IMR-90 (cell line): ENCODE data around the gene OR10G6. TPM values are rescaled to one million over a fixed set of nuclear protein-coding genes. Genes with fewer than 3 reads are reported as not detected.

Experiments used
- ATAC-seq: fragments of 200-7000 bp; cut with Tn5 transposase; 2 replicates; pipeline ENCODE4 v1.9.1; 2020; ENCODE audit warnings: low read depth, mild to moderate bottlenecking, moderate library complexity
- Bru-seq: library from RNA; stranded (reverse); fragments of 400-500 nt; gene quantifications from one replicate; lab custom pipeline; 2021; lab: Mats Ljungman, UMichigan
- BruChase-seq, 2 experiments: library from RNA; stranded (reverse); fragments of 400-500 nt; gene quantifications; one replicate each; lab custom pipeline; 2021; lab: Mats Ljungman, UMichigan
- BruUV-seq: library from RNA; stranded (reverse); fragments of 400-500 nt; replicated peaks from 2 replicates; lab custom pipeline; 2021; lab: Mats Ljungman, UMichigan
- CTCF ChIA-PET: fragments of 300-600 bp; formaldehyde crosslinking; extraction: SDS; loops from one replicate; lab custom pipeline; 2021; ENCODE audit warnings: antibody characterized with exemption; lab: Yijun Ruan, JAX
- POLR2A ChIA-PET: fragments of 300-600 bp; sonication (Branson Sonifier 250); formaldehyde crosslinking; loops from one replicate; lab custom pipeline; 2022; ENCODE audit warnings: antibody characterized with exemption; ENCODE audit not compliant: unreplicated experiment; lab: Charles Lee
- DNase-seq: peaks from one replicate; pipeline ENCODE4 v3.0.0; 2013
- H2AFZ ChIP-seq: replicated peaks from 2 replicates; pipeline ENCODE3; 2013; ENCODE audit warnings: low read length, mild to moderate bottlenecking; ENCODE audit not compliant: poor library complexity
- H2AK5ac ChIP-seq: 2 replicates; pipeline ENCODE4 v1.6.1; 2013; ENCODE audit warnings: low read depth, low read length, inconsistent platforms
- H2AK9ac ChIP-seq: replicated peaks from 2 replicates; pipeline ENCODE3; 2013; ENCODE audit warnings: mild to moderate bottlenecking, low read depth, low read length, moderate library complexity; ENCODE audit not compliant: poor library complexity
- H2BK120ac ChIP-seq: 2 replicates; pipeline ENCODE4 v1.6.1; 2013; ENCODE audit warnings: low read depth, low read length, inconsistent platforms
- H2BK15ac ChIP-seq: 3 replicates; pipeline ENCODE4 v1.6.1; 2013; ENCODE audit warnings: low read depth, low read length, inconsistent platforms
- H2BK20ac ChIP-seq: 2 replicates; pipeline ENCODE4 v1.6.1; 2013; ENCODE audit warnings: low read depth, mild to moderate bottlenecking, inconsistent platforms, low read length, moderate library complexity
- H2BK5ac ChIP-seq: 2 replicates; pipeline ENCODE4 v1.6.1; 2013; ENCODE audit warnings: mild to moderate bottlenecking, low read depth, low read length, inconsistent platforms; ENCODE audit not compliant: poor library complexity, severe bottlenecking
- H3K14ac ChIP-seq: replicated peaks from 2 replicates; pipeline ENCODE4 v1.6.1; 2013; ENCODE audit warnings: low read depth, low read length, inconsistent platforms
- H3K18ac ChIP-seq: 2 replicates; pipeline ENCODE4 v1.6.1; 2013; ENCODE audit warnings: low read depth, low read length, control low read depth
- H3K23ac ChIP-seq: 2 replicates; pipeline ENCODE4 v1.6.1; 2013; ENCODE audit warnings: low read depth, low read length, inconsistent platforms
- H3K27ac ChIP-seq: 2 replicates; pipeline ENCODE4 v1.5.1; 2013; ENCODE audit warnings: mild to moderate bottlenecking, control low read depth, low read length; ENCODE audit not compliant: insufficient read depth
- H3K27me3 ChIP-seq: 2 replicates; pipeline ENCODE4 v1.6.1; 2013; ENCODE audit warnings: low read length; ENCODE audit not compliant: control insufficient read depth, insufficient read depth
- H3K36me3 ChIP-seq: 2 replicates; pipeline ENCODE4 v1.6.1; 2013; ENCODE audit warnings: low read length, mixed read lengths; ENCODE audit not compliant: control insufficient read depth, insufficient read depth
- H3K4ac ChIP-seq: 2 replicates; pipeline ENCODE4 v1.6.1; 2013; ENCODE audit warnings: low read depth, low read length, inconsistent platforms
- H3K4me1 ChIP-seq: 2 replicates; pipeline ENCODE4 v1.6.1; 2013; ENCODE audit warnings: low read length, mixed read lengths; ENCODE audit not compliant: control insufficient read depth, insufficient read depth
- H3K4me2 ChIP-seq: 2 replicates; pipeline ENCODE4 v1.6.1; 2013; ENCODE audit warnings: low read depth, mild to moderate bottlenecking, control low read depth, low read length, moderate library complexity
- H3K4me3 ChIP-seq: 2 replicates; pipeline ENCODE4 v1.5.1; 2013; ENCODE audit warnings: low read depth, mild to moderate bottlenecking, control low read depth, low read length, moderate library complexity; ENCODE audit not compliant: insufficient read depth
- H3K56ac ChIP-seq: 2 replicates; pipeline ENCODE4 v1.6.1; 2013; ENCODE audit warnings: low read length, inconsistent platforms; ENCODE audit not compliant: insufficient read depth; ENCODE audit errors: extremely low read depth
- H3K79me1 ChIP-seq, 2 experiments: 2 replicates each; pipeline ENCODE4 v1.6.1; 2013; ENCODE audit warnings: low read length in 2 of 2, inconsistent platforms in 1 of 2, low read depth in 1 of 2
- H3K9ac ChIP-seq: 2 replicates; pipeline ENCODE4 v1.6.1; 2013; ENCODE audit warnings: low read depth, low read length, control low read depth
- H3K9me1 ChIP-seq: 2 replicates; pipeline ENCODE4 v1.6.1; 2013; ENCODE audit warnings: low read length, inconsistent platforms; ENCODE audit not compliant: insufficient read depth
- H3K9me3 ChIP-seq: 2 replicates; pipeline ENCODE4 v1.6.1; 2013; ENCODE audit warnings: low read length; ENCODE audit not compliant: control insufficient read depth, insufficient read depth
- H4K20me1 ChIP-seq: 2 replicates; pipeline ENCODE4 v1.6.1; 2013; ENCODE audit warnings: low read length, inconsistent platforms; ENCODE audit not compliant: insufficient read depth
- H4K5ac ChIP-seq: 2 replicates; pipeline ENCODE4 v1.6.1; 2013; ENCODE audit warnings: mild to moderate bottlenecking, low read depth, low read length, control low read depth
- H4K8ac ChIP-seq, 2 experiments: 2 replicates each; pipeline ENCODE4 v1.6.1; 2013; ENCODE audit warnings: low read depth in 2 of 2, low read length in 2 of 2, control low read depth in 1 of 2, inconsistent platforms in 1 of 2
- H4K91ac ChIP-seq: 2 replicates; pipeline ENCODE4 v1.6.1; 2013; ENCODE audit warnings: low read depth, low read length, inconsistent platforms; ENCODE audit not compliant: insufficient read depth
- BHLHE40 ChIP-seq: fragments of 150-350 bp; IDR thresholded peaks from 2 replicates; pipeline ENCODE4 v1.6.1; 2016; ENCODE audit warnings: mild to moderate bottlenecking, low read depth, low read length
- CEBPB ChIP-seq: IDR thresholded peaks from 2 replicates; pipeline ENCODE4 v1.6.1; 2012; ENCODE audit warnings: low read depth, low read length, improper control_type of control experiment
- CHD1 ChIP-seq: IDR thresholded peaks from 2 replicates; pipeline ENCODE4 v1.6.1; 2012; ENCODE audit warnings: low read depth, low read length, improper control_type of control experiment
- FOS ChIP-seq: fragments of 150-350 bp; IDR thresholded peaks from 2 replicates; pipeline ENCODE4 v1.6.1; 2016; ENCODE audit warnings: low read depth, low read length
- MAFK ChIP-seq: IDR thresholded peaks from 2 replicates; pipeline ENCODE4 v1.6.1; 2012; ENCODE audit warnings: low read depth, low read length, improper control_type of control experiment
- MAZ ChIP-seq: IDR thresholded peaks from 2 replicates; pipeline ENCODE4 v1.6.1; 2012; ENCODE audit warnings: low read depth, mild to moderate bottlenecking, low read length, improper control_type of control experiment, moderate library complexity, borderline replicate concordance
- NFE2L2 ChIP-seq: fragments of 150-350 bp; IDR thresholded peaks from 2 replicates; pipeline ENCODE4 v1.6.1; 2016; ENCODE audit warnings: low read depth, mild to moderate bottlenecking, low read length
- POLR2A ChIP-seq: IDR thresholded peaks from 2 replicates; pipeline ENCODE4 v1.6.1; 2012; ENCODE audit warnings: mild to moderate bottlenecking, low read depth, low read length
- RAD21 ChIP-seq: IDR thresholded peaks from 2 replicates; pipeline ENCODE4 v1.6.1; 2012; ENCODE audit warnings: low read length, improper control_type of control experiment
- RCOR1 ChIP-seq: IDR thresholded peaks from 2 replicates; pipeline ENCODE4 v1.6.1; 2012; ENCODE audit warnings: mild to moderate bottlenecking, low read length, improper control_type of control experiment; ENCODE audit not compliant: insufficient replicate concordance
- RFX5 ChIP-seq: IDR thresholded peaks from 2 replicates; pipeline ENCODE4 v1.8.0; 2012; ENCODE audit warnings: low read depth, mild to moderate bottlenecking, low read length, moderate library complexity
- SMC3 ChIP-seq: fragments of 150-350 bp; IDR thresholded peaks from 2 replicates; pipeline ENCODE4 v1.6.1; 2016; ENCODE audit warnings: low read depth, mild to moderate bottlenecking, antibody characterized with exemption, low read length, moderate library complexity
- WGBS, 2 experiments: methylation state at CpG; one replicate each; pipeline versions ENCODE4 v1.1.5 to v1.1.7; 2013; ENCODE audit warnings: missing lambda C conversion rate in 2 of 2; ENCODE audit not compliant: insufficient read length in 1 of 2; ENCODE audit errors: extremely low coverage in 2 of 2; 5-methylcytosine and 5-hydroxymethylcytosine counted together
- dilution Hi-C: fragments of 300-500 bp; cut with HindIII; formaldehyde crosslinking; loops from one replicate; pipeline ENCODE4 v1.14.3; 2018; ENCODE audit warnings: low sequenced_read_pairs; ENCODE audit not compliant: unreplicated experiment
- in situ Hi-C: fragments of 300-500 bp; cut with MboI; formaldehyde crosslinking; loops from 3 replicates; pipeline ENCODE4 v1.14.3; 2019; ENCODE audit warnings: low sequenced_read_pairs, inconsistent platforms, mixed read lengths
- intact Hi-C: fragments of 100-400 bp; cut with micrococcal nuclease; formaldehyde crosslinking; loops from 2 replicates; pipeline ENCODE4 v1.10.0; 2022
- long read RNA-seq: library from polyadenylated mRNA; unstranded; transcript quantifications from one replicate; pipeline ENCODE4 v2.0.0, GENCODE V29; 2021; ENCODE audit not compliant: unreplicated experiment
- polyA plus RNA-seq, 3 experiments: library from polyadenylated mRNA; depleted of rRNA; stranded (reverse); fragments of >200 nt; gene quantifications; 2 replicates each; pipeline ENCODE4 v1.2.3, GENCODE V29; 2012; ENCODE audit warnings: low replicate concordance in 1 of 3
- total RNA-seq: library from RNA; depleted of rRNA; stranded (reverse); fragments of >200 nt; gene quantifications from 2 replicates; pipeline ENCODE4 v1.2.3, GENCODE V29; 2012; rRNA removed
- TF ChIP-seq, protein P1 (sequence below): conservative IDR thresholded peaks from 2 replicates; pipeline ENCODE4 v1.5.1; 2012; ENCODE audit warnings: mild to moderate bottlenecking, low read depth, low read length, improper control_type of control experiment
- TF ChIP-seq, protein P2 (sequence below): fragments of 150-350 bp; IDR thresholded peaks from 2 replicates; pipeline ENCODE4 v1.6.1; 2017; ENCODE audit warnings: mild to moderate bottlenecking, antibody characterized with exemption, low read length, low read depth
- TF ChIP-seq, protein P3 (sequence below): fragments of 150-350 bp; IDR thresholded peaks from 2 replicates; pipeline ENCODE4 v1.6.1; 2016; ENCODE audit warnings: low read depth, mild to moderate bottlenecking, low read length, moderate library complexity, borderline replicate concordance

Gene OR10G6, protein sequence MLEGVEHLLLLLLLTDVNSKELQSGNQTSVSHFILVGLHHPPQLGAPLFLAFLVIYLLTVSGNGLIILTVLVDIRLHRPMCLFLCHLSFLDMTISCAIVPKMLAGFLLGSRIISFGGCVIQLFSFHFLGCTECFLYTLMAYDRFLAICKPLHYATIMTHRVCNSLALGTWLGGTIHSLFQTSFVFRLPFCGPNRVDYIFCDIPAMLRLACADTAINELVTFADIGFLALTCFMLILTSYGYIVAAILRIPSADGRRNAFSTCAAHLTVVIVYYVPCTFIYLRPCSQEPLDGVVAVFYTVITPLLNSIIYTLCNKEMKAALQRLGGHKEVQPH
- total RNA-seq, result not detected in 2 replicates
- polyA plus RNA-seq (2012; rRNA removed), result not detected in 2 replicates
- polyA plus RNA-seq (2012; cell fraction: cytosol; rRNA removed), result not detected in 2 replicates
- not detected in 2 replicates for polyA plus RNA-seq (2012; cell fraction: nucleus; rRNA removed; ENCODE audit: low replicate concordance)
- Bru-seq, nascent RNA, result not detected
- not detected for BruChase-seq, experiment 1, labeled RNA remaining after a 6-hour chase
- not detected for BruChase-seq, experiment 2, labeled RNA remaining after a 2-hour chase
- long read RNA-seq, result 0 reads

DNA sequence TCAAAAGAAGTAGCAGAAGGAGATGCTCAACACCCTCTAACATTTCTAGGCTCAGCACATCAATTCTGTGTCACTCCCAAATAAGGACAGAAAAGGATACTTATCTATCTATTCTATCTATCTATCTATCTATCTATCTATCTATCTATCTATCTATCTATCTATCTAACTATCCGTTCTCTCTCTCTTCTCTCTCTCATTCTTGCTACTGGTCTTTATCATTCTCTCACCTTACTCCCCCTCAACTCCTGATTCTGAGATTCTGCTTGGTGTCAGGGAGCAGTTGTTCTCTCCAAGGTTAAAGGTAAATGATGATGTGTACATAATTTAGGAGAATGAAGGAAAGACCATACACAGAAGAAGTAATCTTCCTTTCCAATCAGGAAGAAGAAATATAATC lies at the start of gene OR10G6:
Gene OR10G6 (minus strand): TSS at position 43 of the 400 bp plus-strand sequence. CDS start 0 bp downstream, at position 43.
- Histone ChIP-seq H3K27ac (no peak within 1 kb of the TSS), H4K20me1 (no peaks in the 10 kb centered on the region), H3K56ac (no peak within 1 kb of the TSS), H4K8ac (no peak within 1 kb of the TSS), H2AK9ac (no peak within 1 kb of the TSS), H2AK5ac (no peak within 1 kb of the TSS), H2BK15ac (no peak within 1 kb of the TSS), H3K36me3 (no peaks in the 10 kb centered on the region), H4K5ac (no peak within 1 kb of the TSS), H2AFZ (no peak within 1 kb of the TSS), H3K4ac (no peak within 1 kb of the TSS), H3K4me3 (no peak within 1 kb of the TSS), H3K18ac (no peak within 1 kb of the TSS), H3K79me1 (no peaks in the 10 kb centered on the region), H3K14ac (no peak within 1 kb of the TSS), H3K9me1 (no peaks in the 10 kb centered on the region), H3K27me3 (no peaks in the 10 kb centered on the region), H2BK20ac (no peak within 1 kb of the TSS), H3K9ac (no peak within 1 kb of the TSS), H4K91ac (no peak within 1 kb of the TSS), H3K9me3 (peaks cover 9% of the 10 kb centered on the region), H3K4me2 (no peak within 1 kb of the TSS), H3K23ac (no peak within 1 kb of the TSS), H2BK120ac (no peak within 1 kb of the TSS), H3K4me1 (no peaks in the 10 kb centered on the region), H2BK5ac (no peak within 1 kb of the TSS)
- POLR2A ChIA-PET, result no interaction called here
- WGBS, 2 experiments, result no CpG with 5 or more reads among the region's 1 CpG
- CTCF ChIA-PET, result no interaction called here
- dilution Hi-C loops, result no loop called here
- no TSS peak for BruUV-seq
- intact Hi-C loops, result no loop called here
- no peak for ATAC-seq
- no peak for DNase-seq
- in situ Hi-C loops, result no loop called here
- TF ChIP-seq, protein P1, sequence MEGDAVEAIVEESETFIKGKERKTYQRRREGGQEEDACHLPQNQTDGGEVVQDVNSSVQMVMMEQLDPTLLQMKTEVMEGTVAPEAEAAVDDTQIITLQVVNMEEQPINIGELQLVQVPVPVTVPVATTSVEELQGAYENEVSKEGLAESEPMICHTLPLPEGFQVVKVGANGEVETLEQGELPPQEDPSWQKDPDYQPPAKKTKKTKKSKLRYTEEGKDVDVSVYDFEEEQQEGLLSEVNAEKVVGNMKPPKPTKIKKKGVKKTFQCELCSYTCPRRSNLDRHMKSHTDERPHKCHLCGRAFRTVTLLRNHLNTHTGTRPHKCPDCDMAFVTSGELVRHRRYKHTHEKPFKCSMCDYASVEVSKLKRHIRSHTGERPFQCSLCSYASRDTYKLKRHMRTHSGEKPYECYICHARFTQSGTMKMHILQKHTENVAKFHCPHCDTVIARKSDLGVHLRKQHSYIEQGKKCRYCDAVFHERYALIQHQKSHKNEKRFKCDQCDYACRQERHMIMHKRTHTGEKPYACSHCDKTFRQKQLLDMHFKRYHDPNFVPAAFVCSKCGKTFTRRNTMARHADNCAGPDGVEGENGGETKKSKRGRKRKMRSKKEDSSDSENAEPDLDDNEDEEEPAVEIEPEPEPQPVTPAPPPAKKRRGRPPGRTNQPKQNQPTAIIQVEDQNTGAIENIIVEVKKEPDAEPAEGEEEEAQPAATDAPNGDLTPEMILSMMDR, result no peak
- TF ChIP-seq RFX5, result no peak
- TF ChIP-seq RAD21, result no peak
- TF ChIP-seq CEBPB, result no peak
- TF ChIP-seq RCOR1, result no peak
- no peak for TF ChIP-seq POLR2A
- no peak for TF ChIP-seq MAFK
- TF ChIP-seq BHLHE40, result no peak
- TF ChIP-seq CHD1, result no peak
- TF ChIP-seq SMC3, result no peak
- TF ChIP-seq, protein P2, sequence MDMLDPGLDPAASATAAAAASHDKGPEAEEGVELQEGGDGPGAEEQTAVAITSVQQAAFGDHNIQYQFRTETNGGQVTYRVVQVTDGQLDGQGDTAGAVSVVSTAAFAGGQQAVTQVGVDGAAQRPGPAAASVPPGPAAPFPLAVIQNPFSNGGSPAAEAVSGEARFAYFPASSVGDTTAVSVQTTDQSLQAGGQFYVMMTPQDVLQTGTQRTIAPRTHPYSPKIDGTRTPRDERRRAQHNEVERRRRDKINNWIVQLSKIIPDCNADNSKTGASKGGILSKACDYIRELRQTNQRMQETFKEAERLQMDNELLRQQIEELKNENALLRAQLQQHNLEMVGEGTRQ, result no peak
- no peak for TF ChIP-seq FOS
- no peak for TF ChIP-seq MAZ
- TF ChIP-seq, protein P3, sequence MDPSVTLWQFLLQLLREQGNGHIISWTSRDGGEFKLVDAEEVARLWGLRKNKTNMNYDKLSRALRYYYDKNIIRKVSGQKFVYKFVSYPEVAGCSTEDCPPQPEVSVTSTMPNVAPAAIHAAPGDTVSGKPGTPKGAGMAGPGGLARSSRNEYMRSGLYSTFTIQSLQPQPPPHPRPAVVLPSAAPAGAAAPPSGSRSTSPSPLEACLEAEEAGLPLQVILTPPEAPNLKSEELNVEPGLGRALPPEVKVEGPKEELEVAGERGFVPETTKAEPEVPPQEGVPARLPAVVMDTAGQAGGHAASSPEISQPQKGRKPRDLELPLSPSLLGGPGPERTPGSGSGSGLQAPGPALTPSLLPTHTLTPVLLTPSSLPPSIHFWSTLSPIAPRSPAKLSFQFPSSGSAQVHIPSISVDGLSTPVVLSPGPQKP, result no peak
- TF ChIP-seq NFE2L2, result no peak
